AG09309 (cell line): ENCODE measurements around the gene RASSF6.

ENCODE experiments used
- DNase-seq: peaks from one replicate; pipeline ENCODE4 v3.0.0-alpha.2; 2010; ENCODE audit warnings: low read depth
- H3K4me3 ChIP-seq: 2 replicates; pipeline ENCODE4 v1.5.1; 2011; ENCODE audit warnings: mild to moderate bottlenecking, low read depth, low read length, moderate library complexity; ENCODE audit not compliant: control insufficient read depth
- TF ChIP-seq, protein P1 (sequence below): IDR thresholded peaks from 2 replicates; pipeline ENCODE4 v1.5.1; 2011; ENCODE audit warnings: mild to moderate bottlenecking, low read depth, low read length, inconsistent platforms; ENCODE audit not compliant: insufficient read depth, control insufficient read depth; ENCODE audit errors: missing control alignments

Gene RASSF6

GRCh38 chr4:73528171-73528570, 92.1 kb downstream of the RASSF6 start:
- no peak for DNase-seq
- H3K4me3 ChIP-seq = no peak overlapping the region
- TF ChIP-seq, protein P1, sequence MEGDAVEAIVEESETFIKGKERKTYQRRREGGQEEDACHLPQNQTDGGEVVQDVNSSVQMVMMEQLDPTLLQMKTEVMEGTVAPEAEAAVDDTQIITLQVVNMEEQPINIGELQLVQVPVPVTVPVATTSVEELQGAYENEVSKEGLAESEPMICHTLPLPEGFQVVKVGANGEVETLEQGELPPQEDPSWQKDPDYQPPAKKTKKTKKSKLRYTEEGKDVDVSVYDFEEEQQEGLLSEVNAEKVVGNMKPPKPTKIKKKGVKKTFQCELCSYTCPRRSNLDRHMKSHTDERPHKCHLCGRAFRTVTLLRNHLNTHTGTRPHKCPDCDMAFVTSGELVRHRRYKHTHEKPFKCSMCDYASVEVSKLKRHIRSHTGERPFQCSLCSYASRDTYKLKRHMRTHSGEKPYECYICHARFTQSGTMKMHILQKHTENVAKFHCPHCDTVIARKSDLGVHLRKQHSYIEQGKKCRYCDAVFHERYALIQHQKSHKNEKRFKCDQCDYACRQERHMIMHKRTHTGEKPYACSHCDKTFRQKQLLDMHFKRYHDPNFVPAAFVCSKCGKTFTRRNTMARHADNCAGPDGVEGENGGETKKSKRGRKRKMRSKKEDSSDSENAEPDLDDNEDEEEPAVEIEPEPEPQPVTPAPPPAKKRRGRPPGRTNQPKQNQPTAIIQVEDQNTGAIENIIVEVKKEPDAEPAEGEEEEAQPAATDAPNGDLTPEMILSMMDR = no peak

DNA sequence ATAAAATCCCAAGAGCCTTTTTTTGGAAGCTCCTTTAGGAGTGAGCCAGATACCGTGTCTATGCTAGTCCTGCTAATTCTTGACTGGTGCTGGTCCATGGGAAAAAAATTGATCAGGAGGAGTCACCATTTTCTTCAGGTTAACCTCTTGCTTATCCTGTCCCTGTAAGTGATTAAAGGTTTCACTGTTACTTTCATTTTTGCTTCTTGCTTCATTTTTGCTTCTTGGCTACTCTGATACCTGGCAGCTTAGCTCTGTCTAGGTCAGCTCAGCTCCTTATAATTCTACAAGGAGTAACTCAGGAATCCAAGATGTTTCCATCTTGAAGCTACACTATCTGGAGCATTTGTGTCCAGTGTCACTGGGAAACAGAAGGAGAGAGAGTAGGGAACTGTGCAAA, 93.0 kb downstream of the RASSF6 start:
- no peak for DNase-seq
- H3K4me3 ChIP-seq = no peak overlapping the region
- TF ChIP-seq, protein P1 = no peak

DNA sequence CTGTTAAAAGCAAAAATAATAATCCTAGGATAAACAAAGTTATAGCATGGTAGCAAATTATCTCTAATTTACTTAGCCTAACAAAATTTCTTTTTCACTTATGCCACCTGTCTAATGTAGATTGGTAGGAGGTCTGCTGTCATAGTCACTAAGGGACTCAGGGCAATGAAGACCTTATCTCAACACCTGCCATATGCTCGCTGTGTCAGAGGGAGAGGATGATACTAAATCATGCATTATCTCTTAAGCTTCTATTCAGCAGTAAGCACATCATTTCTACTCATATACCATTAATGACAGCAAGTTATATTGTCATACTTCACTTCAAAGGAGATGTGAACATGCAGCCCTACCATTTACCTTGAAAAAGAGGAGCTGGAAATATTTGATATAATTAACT, 94.6 kb downstream of the RASSF6 start:
- no peak for DNase-seq
- H3K4me3 ChIP-seq = no peak overlapping the region
- TF ChIP-seq, protein P1 = no peak

GRCh38 chr4:73523126-73523525, 97.1 kb downstream of the RASSF6 start:
- TF ChIP-seq, protein P1 = no peak
- DNase-seq = no peak
- no peak overlapping the region for H3K4me3 ChIP-seq
